Measurements from ENCODE around the gene PLA2G4E. TPM values are rescaled to one million over a fixed set of nuclear protein-coding genes. Genes with fewer than 3 reads are reported as not detected.

Gene PLA2G4E
- total RNA-seq, 4 donors from 2014 or later: not detected

- H3K27ac ChIP-seq: peak overlapping the region in 2 of 4 donors; percentile 81 to 83
- H3K4me3 ChIP-seq: no peak overlapping the region
- peaks cover 14 to 50% of the 10 kb centered on the region in 2 donors for H3K4me1 ChIP-seq
- no peaks in the 10 kb centered on the region for H3K36me3 ChIP-seq
- in situ Hi-C loops (cut with MboI; ENCODE audit: low sequenced_read_pairs in 4 of 4): no loop called here
- DNase-seq (no peak), ATAC-seq (no peak)
- H3K27me3 ChIP-seq: no peaks in the 10 kb centered on the region
- no peak for TF ChIP-seq POLR2A (IDR thresholded peaks at IDR 0.05)
- TF ChIP-seq, protein P1, sequence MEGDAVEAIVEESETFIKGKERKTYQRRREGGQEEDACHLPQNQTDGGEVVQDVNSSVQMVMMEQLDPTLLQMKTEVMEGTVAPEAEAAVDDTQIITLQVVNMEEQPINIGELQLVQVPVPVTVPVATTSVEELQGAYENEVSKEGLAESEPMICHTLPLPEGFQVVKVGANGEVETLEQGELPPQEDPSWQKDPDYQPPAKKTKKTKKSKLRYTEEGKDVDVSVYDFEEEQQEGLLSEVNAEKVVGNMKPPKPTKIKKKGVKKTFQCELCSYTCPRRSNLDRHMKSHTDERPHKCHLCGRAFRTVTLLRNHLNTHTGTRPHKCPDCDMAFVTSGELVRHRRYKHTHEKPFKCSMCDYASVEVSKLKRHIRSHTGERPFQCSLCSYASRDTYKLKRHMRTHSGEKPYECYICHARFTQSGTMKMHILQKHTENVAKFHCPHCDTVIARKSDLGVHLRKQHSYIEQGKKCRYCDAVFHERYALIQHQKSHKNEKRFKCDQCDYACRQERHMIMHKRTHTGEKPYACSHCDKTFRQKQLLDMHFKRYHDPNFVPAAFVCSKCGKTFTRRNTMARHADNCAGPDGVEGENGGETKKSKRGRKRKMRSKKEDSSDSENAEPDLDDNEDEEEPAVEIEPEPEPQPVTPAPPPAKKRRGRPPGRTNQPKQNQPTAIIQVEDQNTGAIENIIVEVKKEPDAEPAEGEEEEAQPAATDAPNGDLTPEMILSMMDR (IDR thresholded peaks at IDR 0.05 in 4 of 5, conservative IDR thresholded peaks at IDR 0.05 in 1 of 5): no peak
- intact Hi-C loops (cut with DNase I; ENCODE audit: low total_unique reads): no loop called here
- no peaks in the 10 kb centered on the region for H3K9me3 ChIP-seq
Measured at GRCh38 chr15:41968701-41969100, 52.1 kb downstream of the PLA2G4E start.

DNA sequence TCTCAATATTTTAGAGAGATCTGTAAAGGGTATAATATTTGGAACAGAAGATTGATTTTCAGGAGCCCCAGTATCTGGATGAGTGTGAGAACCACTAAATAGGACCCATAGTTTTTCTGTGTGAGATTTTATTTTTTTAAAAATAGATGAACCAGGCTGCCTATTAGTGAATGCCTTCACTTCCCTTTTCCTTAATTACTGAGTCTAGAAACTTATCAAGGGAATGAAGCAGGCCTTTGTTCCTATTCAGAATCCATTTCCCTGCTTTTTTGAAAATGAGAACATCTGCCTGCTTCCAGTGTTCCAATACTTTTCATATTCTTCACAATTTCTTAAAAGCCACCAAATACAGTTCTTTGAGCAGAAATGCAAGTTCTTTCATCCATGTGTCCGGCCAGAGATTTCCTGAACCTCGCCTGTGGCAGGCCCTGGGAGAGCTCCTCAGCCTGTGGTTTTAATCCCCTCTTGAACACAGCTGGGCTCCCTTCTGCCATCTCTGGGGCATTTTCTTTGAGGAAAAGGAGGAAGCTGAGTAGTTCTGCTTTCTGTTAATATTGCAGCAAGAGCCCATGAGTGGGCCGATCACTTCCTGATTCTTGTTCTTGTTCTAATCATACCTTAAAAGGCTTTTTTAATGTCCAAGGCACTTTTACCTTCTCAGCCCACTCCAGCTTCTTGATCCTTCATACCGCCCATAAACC, 53.2 kb downstream of the PLA2G4E start:
- ATAC-seq (no peak), DNase-seq (peak in 1 of 2 donors; percentile 36)
- peaks cover 14 to 46% of the 10 kb centered on the region in 2 donors for H3K4me1 ChIP-seq
- in situ Hi-C loops (cut with MboI; ENCODE audit: low sequenced_read_pairs in 4 of 4) (no loop called here), intact Hi-C loops (cut with DNase I; ENCODE audit: low total_unique reads) (no loop called here)
- H3K27ac ChIP-seq: peak overlapping the region in 3 of 4 donors; percentile 38 to 57 (median 48)
- H3K36me3 ChIP-seq: no peaks in the 10 kb centered on the region
- no peaks in the 10 kb centered on the region for H3K9me3 ChIP-seq
- no peaks in the 10 kb centered on the region for H3K27me3 ChIP-seq
- H3K4me3 ChIP-seq: no peak overlapping the region
- TF ChIP-seq, protein P1 (IDR thresholded peaks at IDR 0.05 in 4 of 5, conservative IDR thresholded peaks at IDR 0.05 in 1 of 5): no peak

DNA sequence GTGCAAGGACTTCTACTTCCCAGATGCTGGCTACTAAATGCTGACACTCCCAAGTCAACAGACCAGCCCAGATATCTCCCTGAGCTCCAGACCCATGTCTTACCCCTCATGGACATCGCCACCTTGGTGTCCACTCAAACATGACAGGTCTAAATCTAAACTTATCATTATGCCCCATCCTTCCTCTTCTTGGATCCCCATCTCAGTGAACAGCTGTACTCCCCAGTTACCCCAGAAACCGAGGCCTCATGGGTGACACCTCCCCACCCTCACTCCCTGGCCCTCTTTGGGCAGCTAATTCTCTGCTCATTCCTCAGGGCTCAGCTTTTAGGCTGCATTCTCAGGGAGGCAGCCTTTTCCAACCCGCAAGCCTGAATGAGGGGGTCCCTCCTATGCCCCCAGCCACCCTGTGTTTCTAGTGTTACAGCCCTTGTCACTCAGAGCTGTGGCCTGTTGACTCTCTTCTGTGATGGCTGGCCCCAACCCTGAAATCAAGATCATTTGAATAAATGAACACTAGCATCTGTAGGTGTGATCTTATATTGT, 53.8 kb downstream of the PLA2G4E start:
- no peaks in the 10 kb centered on the region for H3K27me3 ChIP-seq
- no peak for TF ChIP-seq POLR2A (IDR thresholded peaks at IDR 0.05)
- TF ChIP-seq, protein P1 (IDR thresholded peaks at IDR 0.05 in 4 of 5, conservative IDR thresholded peaks at IDR 0.05 in 1 of 5): no peak
- no peak for DNase-seq
- peaks cover 14 to 46% of the 10 kb centered on the region in 2 donors for H3K4me1 ChIP-seq
- H3K4me3 ChIP-seq: no peak overlapping the region
- no peaks in the 10 kb centered on the region for H3K9me3 ChIP-seq
- H3K27ac ChIP-seq: peak overlapping the region in 3 of 4 donors; percentile 20 to 48 (median 38)
- in situ Hi-C loops (cut with MboI; ENCODE audit: low sequenced_read_pairs in 4 of 4) (no loop called here), intact Hi-C loops (cut with DNase I; ENCODE audit: low total_unique reads) (no loop called here)
- H3K36me3 ChIP-seq: no peaks in the 10 kb centered on the region
- ATAC-seq: no peak

DNA sequence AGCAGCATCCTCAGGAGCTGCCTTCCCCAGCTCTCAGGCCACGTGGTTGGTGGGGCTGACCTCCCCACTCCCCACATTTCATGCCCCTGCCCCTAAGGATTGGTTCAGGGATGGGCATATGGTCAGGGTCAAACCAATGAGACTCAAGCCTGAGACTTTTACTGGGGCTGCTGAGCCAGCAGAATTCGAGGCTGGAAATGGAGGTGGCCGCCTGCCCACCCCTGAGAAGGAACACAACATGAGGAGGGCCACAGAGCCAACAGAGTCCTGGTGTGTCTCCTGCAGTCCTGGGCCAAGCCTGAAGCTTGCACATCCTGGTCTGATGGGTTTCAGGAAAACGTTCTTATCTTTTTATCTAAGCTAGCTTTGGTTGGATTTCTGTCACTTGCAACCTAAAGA, 54.4 kb downstream of the PLA2G4E start:
- Histone ChIP-seq H3K4me3 (no peak overlapping the region), H3K36me3 (no peaks in the 10 kb centered on the region), H3K27me3 (no peaks in the 10 kb centered on the region), H3K4me1 (peaks cover 11 to 43% of the 10 kb centered on the region in 2 donors), H3K27ac (peak overlapping the region in 2 of 4 donors; percentile 29 to 33), H3K9me3 (no peaks in the 10 kb centered on the region)
- TF ChIP-seq, protein P1 (IDR thresholded peaks at IDR 0.05 in 4 of 5, conservative IDR thresholded peaks at IDR 0.05 in 1 of 5): no peak
- TF ChIP-seq POLR2A (IDR thresholded peaks at IDR 0.05): no peak
- intact Hi-C loops (cut with DNase I; ENCODE audit: low total_unique reads): no loop called here
- DNase-seq (no peak), ATAC-seq (no peak)
- in situ Hi-C loops (cut with MboI; ENCODE audit: low sequenced_read_pairs in 4 of 4): no loop called here
